Renal cortical epithelial cell (primary cell): ENCODE results near the gene CCDC182. TPM values are rescaled to one million over a fixed set of nuclear protein-coding genes. Genes with fewer than 3 reads are reported as not detected.

Source experiments
- DNase-seq: peaks from one replicate; pipeline ENCODE4 v3.0.0-alpha.2; 2011; ENCODE audit warnings: low read depth
- total RNA-seq: library from RNA; depleted of rRNA; stranded (reverse); fragments of >200 nt; gene quantifications from 2 replicates; pipeline ENCODE4 v1.2.3, GENCODE V29; 2014

The CCDC182 gene
- total RNA-seq, 1 donor from 2014 or later = not detected

DNA sequence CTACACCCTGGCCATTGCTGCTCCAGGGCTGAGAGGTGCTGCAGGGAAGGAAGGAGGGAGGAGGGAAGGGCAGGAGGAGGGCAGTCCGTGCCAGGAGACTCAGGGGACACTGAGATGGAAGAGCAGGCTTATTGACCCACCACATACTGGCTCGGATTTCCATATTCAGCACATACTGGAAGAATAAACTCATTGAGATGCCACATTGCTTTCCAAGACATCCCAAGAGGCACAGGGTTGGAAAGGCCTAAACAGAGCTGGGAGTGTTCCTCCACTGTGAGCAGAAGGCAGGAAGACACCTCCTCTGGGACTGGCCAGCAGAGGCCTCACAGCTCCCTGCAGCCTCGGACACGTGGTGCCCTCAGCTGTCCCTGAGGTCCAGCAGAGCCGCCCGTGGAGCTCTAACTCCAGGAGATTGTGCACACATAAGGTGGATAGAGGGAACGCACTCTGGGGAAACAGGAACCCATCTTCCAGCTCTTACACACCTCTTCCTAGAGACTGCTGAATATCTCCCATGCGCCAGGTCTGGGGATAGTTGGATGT lies 17.4 kb downstream of the CCDC182 start:
- DNase-seq = no peak

DNA sequence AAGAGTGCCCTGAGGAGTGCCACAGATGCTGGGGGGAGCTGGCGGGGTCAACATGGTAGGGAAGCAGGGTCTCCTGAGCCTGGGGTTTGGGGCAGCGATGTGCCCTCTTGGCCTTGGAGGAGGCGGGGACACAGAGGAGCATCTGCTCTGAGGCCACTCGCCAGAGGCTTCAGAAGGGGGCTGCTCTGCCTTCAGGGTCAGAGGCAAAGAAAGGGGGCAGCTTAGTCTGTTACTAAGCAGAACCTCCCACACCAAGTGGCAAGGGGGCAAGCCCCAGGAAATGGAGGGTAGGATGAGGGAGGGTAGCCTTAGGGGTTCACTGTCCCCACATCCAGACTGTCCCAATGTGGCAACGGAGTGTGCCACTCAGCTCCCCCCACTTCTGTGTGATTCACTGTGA lies 18.3 kb downstream of the CCDC182 start:
- no peak for DNase-seq

GRCh38 chr17:57726213-57726790 lies 18.8 kb downstream of the CCDC182 start:
- no peak for DNase-seq

DNA sequence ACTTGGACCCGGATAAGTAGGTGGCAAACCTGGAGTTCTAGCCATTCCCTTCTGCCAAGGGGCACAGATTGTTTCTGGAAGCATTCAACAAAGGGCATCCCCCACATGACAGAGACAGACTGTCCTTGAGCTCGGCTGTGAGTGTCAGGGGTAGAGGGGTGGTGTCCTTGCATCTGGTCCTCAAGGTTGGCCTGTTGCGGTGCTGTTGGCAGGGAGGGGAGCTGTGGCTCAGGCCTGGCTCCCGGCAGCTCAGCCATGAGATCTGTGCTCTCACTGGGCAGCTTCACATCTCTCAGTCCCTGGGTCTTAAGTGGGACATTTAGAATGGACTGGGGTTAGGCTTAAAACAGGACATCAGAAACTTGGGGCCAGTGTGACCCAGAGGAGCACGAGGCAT lies 20.4 kb downstream of the CCDC182 start:
- DNase-seq = no peak

GRCh38 chr17:57724026-57724728 lies 20.9 kb downstream of the CCDC182 start:
- peak; percentile 4 for DNase-seq

- DNase-seq = peak; percentile 92
These were observed 21.6 kb downstream of the CCDC182 start for GRCh38 chr17:57723427-57724025.

DNA sequence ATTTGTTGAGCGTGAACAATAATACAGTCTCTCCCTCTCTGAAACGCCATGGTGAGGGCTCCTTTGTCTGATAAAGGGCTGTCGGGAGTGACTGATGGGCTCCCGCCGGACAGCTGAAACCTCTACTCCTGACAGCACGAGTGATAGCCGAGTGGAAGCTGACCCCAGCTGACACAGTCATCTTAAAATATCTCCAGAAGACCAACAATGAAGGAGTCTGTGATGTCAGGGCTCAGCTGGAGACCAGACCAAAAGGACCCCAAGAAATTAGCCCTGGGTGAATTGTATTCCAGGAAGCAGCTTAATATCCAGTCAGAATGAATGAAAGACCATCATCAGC lies 22.4 kb downstream of the CCDC182 start:
- DNase-seq = no peak

DNA sequence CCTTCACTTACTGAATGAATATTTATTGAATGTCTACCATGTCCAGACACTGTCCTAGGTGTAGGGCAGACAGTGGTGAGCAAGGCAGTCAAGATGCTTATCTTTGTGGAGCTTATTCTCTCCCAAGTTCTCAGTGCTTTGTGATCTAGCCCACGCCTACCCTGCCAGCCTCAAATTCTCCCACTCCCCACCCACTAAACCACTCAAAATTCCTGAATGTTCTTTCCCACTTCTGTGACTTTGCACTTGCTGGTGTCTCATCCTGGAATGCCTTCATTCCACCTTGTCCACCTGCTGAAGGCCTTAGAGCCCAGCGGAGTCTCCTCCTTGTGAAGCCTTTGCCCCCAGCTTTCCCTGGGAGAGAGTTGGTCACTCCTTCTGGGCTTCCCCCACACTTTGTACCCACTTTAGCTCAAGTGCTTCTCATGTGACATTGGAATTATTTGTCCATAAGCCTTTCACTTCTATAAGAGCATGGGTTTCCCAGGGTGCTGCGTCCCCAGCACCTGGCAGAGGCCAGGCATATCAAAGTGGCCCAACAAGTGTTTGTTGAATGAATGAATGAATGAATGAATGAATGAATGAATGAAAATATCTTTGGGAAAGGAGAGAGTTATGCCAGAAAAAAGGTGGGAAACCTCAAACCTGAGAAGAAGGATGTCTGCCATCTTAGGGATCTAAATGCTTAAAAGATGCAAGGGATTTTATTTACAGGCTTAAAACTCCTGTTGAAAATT lies 23.0 kb downstream of the CCDC182 start:
- no peak for DNase-seq

DNA sequence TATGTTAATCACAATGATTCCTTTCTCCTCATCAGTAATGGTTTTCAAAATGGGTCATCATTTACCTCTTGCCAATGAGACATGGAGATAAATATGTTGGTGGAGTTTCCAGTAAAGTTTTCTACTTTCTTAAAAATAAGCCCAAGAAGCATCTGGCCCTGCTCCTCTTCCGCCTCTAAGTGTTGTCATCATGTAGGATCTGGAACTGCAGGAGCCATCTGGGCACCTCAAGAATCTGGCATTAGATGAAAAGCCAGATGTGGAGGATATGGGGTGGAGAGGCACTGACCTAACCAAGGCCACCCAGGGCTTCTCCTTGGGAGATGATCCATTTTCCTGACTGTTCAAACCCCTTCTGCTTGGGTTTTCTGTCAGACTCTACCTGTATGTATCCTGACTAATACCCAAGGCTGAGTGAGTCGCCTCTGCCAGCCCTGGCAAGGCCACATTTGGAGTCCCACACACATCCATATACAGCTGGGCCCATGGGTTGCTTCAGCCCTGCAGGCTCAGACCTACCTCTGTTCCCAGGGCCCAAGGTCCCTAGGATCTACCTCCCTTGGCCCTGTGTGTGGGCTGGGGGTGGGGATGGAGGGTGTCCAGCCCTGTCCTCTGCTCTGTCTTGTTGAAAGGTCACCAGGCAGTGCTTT lies 24.6 kb downstream of the CCDC182 start:
- no peak for DNase-seq

DNA sequence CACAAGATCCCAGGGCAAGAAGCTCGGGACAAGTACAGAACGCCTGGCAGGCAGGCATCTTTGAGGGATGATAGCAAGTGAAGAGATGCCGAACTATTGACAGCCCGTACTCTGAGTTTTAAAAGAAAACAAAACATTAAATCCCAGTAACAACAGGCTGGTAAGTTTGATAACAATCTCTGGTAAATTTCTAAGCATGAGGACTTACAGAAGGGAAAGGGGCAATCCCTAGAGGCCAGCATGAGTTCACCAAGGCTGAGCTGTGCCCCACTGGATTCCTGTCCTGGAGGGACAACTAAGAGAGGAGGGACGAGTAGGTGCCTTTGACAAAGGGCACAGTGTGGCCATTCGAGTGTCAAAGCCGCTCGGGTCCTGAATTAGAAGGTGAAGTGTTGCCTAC lies 26.2 kb downstream of the CCDC182 start:
- DNase-seq = no peak

- DNase-seq = no peak
These were observed 29.1 kb downstream of the CCDC182 start for GRCh38 chr17:57715981-57716380.

- DNase-seq = peak; percentile 37
These were observed 30.4 kb downstream of the CCDC182 start for GRCh38 chr17:57714665-57715180.

- DNase-seq = no peak
These were observed 32.0 kb downstream of the CCDC182 start for GRCh38 chr17:57713140-57713539.

DNA sequence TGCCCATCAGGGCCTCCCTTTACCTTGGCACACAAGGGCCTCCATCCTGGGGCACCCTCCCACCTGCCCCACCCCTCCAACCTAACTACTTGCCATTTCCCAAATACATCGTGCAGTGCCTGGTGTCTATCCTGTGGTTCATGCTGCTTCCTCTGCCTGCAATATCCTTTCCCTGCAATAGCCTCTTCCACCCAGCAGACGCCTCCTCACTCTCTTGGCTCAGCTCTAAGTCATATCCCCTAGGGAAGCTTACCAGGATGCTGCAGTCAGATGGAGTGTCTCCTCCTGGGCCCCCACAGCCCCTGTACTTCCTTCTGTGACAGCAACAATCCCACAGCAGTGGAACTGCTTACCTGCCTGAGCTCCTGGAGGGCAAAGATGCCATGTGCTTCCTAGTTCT lies 36.7 kb downstream of the CCDC182 start:
- no peak for DNase-seq

DNA sequence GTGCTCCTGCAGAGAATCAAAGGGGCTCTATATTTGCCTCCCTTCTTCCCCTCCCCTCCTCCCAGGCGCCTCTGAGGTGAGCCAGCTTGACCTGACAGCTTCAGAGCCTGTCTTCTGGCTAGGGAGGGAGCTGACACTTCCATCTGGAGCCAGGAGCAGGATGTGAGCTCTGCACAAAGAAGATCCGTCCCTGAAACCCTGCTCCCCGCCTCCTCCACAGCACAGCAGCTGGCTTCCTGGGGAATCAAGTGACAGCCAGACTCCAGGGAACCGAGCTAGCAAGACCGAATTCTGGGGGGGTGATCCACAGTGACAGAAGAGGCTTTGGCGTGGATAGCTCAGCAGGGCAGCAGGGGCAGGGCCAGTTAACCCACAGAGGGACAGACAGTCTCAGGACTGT lies 37.2 kb downstream of the CCDC182 start:
- no peak for DNase-seq

- DNase-seq = no peak
These were observed 38.3 kb downstream of the CCDC182 start for GRCh38 chr17:57706761-57707160.

GRCh38 chr17:57705921-57706695 lies 39.0 kb downstream of the CCDC182 start:
- DNase-seq = no peak

DNA sequence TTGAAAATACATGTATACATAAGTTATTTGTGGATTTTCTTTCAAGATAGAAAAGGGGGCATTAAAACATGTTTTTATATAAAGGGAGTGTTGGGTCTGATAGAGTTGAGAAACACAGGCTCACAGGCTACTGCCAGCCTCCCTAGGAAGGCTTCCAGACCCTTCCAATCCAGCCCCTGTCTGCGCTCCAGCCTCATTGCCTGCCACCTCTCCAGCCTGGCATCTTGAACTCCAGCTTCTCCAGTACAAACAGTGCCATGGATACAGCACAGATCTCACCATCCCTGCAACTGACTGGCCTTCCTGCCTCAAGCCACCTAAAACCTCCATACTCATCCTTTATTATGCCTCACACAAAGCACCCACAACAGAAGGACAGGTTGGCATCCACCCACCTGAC lies 40.7 kb downstream of the CCDC182 start:
- DNase-seq = no peak

DNA sequence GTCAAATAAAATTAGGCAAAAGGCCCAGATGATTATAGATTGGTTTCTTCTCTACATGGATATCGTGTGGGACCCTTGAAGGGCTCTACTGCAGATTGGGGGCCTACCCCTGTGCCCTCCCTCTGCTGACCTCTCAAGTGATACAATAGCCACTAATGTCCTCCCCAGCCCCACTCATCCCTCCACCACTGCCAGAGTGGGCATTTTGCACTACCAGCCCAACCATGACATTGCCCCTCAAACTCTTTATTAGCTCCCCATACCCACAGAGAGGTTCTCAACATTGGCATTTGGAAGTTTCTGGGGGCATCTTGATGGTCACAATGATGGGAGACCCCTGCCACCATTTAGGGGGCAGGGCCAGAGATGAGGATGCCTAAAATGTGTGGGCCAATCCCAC lies 41.8 kb downstream of the CCDC182 start:
- no peak for DNase-seq

DNA sequence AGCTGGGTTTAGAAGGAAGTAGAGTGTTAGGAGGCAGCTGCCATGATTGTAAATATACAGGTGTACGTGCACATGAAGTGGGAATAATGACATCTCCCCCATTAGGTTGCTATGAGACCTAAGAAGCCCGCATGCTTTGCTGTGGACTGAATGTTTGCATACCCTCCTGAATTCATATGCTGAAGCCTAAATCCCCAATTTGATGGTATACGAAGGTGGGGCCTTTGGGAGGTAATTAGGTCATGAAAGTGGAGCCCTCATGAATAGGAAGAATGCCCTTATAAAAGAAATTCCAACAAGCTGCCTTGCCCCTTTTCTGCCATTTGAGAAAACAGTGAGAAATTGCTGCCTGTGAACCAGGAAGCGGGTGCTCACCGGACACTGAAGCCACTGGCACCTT lies 44.0 kb downstream of the CCDC182 start:
- no peak for DNase-seq

GRCh38 chr17:57699751-57700219 lies 45.3 kb downstream of the CCDC182 start:
- DNase-seq = no peak
